ENCODE data around the gene CDK2.

DNA sequence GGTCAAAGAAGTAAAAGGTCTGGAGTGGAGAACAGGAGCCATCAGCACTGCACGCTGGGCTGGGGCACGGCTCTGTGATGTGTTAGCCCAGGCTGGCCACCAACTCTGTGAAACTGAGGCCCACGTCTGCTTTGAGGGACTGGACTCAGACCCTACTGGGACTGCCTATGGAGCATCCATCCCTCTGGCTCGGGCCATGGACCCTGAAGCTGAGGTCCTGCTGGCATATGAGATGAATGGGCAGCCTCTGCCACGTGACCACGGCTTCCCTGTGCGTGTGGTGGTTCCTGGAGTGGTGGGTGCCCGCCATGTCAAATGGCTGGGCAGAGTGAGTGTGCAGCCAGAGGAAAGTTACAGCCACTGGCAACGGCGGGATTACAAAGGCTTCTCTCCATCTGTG lies 37.6 kb downstream of the CDK2 start:
- TF ChIP-seq, protein P1, sequence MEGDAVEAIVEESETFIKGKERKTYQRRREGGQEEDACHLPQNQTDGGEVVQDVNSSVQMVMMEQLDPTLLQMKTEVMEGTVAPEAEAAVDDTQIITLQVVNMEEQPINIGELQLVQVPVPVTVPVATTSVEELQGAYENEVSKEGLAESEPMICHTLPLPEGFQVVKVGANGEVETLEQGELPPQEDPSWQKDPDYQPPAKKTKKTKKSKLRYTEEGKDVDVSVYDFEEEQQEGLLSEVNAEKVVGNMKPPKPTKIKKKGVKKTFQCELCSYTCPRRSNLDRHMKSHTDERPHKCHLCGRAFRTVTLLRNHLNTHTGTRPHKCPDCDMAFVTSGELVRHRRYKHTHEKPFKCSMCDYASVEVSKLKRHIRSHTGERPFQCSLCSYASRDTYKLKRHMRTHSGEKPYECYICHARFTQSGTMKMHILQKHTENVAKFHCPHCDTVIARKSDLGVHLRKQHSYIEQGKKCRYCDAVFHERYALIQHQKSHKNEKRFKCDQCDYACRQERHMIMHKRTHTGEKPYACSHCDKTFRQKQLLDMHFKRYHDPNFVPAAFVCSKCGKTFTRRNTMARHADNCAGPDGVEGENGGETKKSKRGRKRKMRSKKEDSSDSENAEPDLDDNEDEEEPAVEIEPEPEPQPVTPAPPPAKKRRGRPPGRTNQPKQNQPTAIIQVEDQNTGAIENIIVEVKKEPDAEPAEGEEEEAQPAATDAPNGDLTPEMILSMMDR (IDR thresholded peaks at IDR 0.05) = no peak
- no peak for TF ChIP-seq ZFX (IDR thresholded peaks at IDR 0.05; ENCODE audit: borderline replicate concordance)

All from 22Rv1 (cell line).